LNCaP clone FGC (cell line): ENCODE data around the gene SPINT1.

ENCODE experiments used
- DNase-seq: peaks from one replicate; pipeline ENCODE4 v3.0.0-alpha.2; 2011; ENCODE audit warnings: low read depth
- H3K4me3 ChIP-seq: 2 replicates; pipeline ENCODE4 v1.5.1; 2011; ENCODE audit warnings: mild to moderate bottlenecking, low read depth, low read length, control low read depth
- TF ChIP-seq, protein P1 (sequence below): IDR thresholded peaks from 2 replicates; pipeline ENCODE4 v1.5.1; 2012; ENCODE audit warnings: mild to moderate bottlenecking; ENCODE audit not compliant: control insufficient read depth, insufficient read depth; ENCODE audit errors: extremely low read depth

The SPINT1 gene

DNA sequence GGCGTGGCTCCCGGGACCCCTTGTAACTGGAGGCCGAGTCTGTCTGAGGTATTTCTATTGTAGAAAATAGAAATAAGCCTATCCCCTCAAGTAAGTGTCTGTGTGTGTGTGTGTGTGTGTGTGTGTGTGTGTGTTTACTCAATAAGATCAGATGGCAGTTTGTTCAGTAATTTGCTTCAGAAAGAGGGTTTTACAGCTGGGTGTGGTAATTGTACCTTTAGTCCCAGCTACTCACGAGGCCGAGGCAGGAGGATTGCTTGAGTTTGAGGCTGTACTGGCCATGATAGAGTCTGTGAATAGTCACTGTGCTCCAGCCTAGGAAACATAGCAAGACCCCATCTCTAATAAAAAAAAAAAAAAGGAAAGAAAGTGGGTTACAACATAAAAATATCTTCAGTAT lies 8.7 kb downstream of the SPINT1 start:
- TF ChIP-seq, protein P1, sequence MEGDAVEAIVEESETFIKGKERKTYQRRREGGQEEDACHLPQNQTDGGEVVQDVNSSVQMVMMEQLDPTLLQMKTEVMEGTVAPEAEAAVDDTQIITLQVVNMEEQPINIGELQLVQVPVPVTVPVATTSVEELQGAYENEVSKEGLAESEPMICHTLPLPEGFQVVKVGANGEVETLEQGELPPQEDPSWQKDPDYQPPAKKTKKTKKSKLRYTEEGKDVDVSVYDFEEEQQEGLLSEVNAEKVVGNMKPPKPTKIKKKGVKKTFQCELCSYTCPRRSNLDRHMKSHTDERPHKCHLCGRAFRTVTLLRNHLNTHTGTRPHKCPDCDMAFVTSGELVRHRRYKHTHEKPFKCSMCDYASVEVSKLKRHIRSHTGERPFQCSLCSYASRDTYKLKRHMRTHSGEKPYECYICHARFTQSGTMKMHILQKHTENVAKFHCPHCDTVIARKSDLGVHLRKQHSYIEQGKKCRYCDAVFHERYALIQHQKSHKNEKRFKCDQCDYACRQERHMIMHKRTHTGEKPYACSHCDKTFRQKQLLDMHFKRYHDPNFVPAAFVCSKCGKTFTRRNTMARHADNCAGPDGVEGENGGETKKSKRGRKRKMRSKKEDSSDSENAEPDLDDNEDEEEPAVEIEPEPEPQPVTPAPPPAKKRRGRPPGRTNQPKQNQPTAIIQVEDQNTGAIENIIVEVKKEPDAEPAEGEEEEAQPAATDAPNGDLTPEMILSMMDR: no peak
- DNase-seq: no peak
- no peak overlapping the region for H3K4me3 ChIP-seq

DNA sequence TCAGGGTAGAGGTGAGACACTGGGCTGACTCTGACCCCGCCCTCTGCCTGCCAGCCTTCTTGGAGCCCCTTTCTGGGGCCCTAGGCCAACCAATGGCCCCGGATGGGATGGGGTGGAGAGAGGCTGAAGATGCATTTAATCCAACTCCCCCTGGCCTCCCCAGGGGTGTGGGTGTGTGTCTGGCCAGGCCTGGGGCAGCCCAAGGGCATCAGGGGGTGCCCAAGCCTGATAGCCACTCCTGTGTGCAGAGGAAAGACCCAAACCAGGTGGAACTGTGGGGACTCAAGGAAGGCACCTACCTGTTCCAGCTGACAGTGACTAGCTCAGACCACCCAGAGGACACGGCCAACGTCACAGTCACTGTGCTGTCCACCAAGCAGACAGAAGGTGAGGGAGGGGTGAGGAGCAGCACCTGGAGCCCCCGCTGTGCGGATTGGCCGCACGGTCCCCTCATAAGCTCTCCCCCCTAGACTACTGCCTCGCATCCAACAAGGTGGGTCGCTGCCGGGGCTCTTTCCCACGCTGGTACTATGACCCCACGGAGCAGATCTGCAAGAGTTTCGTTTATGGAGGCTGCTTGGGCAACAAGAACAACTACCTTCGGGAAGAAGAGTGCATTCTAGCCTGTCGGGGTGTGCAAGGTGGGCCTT lies 9.5 kb downstream of the SPINT1 start:
- TF ChIP-seq, protein P1: no peak
- H3K4me3 ChIP-seq: no peak overlapping the region
- no peak for DNase-seq

DNA sequence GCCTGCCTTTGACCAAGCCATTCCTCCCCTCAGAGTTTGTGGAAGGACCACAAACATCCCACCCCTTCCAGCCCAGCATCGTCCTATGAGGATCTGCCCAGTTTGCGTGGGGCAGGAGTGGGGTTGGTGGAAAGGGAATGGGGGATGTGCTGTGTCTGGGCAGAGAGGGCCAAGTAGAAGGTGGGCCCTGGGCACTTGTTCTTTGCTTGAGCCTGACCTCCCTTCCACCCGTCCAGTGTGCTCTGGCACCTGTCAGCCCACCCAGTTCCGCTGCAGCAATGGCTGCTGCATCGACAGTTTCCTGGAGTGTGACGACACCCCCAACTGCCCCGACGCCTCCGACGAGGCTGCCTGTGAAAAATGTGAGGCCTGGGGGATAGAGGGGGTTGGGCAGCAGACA lies 10.3 kb downstream of the SPINT1 start:
- TF ChIP-seq, protein P1: no peak
- no peak for DNase-seq

DNA sequence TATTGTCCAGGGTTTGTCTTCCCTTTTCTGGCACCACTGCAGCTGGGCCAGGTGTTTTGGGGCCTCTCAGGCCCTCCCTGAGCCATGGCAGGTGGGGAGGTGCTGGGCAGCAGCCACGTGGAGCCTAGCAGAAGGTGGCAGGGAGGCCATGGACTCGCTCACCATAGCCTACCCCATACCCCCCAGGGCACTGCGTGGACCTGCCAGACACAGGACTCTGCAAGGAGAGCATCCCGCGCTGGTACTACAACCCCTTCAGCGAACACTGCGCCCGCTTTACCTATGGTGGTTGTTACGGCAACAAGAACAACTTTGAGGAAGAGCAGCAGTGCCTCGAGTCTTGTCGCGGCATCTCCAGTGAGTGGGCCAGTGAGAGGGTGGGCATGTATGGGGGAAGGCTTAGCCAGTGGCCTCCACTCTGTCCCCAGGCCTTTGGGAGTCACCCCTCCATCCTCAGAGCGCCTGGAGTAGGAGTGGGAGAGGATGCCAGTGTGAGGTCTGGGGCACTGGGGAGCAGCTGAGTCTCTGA lies 11.9 kb downstream of the SPINT1 start:
- no peak for DNase-seq
- no peak overlapping the region for H3K4me3 ChIP-seq
- TF ChIP-seq, protein P1: no peak

More for the DNA sequence above, 10.3 kb downstream of the SPINT1 start:
- H3K4me3 ChIP-seq: no peak overlapping the region

DNA sequence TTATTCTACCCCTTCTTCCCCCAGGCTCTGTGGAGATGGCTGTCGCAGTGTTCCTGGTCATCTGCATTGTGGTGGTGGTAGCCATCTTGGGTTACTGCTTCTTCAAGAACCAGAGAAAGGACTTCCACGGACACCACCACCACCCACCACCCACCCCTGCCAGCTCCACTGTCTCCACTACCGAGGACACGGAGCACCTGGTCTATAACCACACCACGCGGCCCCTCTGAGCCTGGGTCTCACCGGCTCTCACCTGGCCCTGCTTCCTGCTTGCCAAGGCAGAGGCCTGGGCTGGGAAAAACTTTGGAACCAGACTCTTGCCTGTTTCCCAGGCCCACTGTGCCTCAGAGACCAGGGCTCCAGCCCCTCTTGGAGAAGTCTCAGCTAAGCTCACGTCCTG lies 12.9 kb downstream of the SPINT1 start:
- TF ChIP-seq, protein P1: no peak
- no peak overlapping the region for H3K4me3 ChIP-seq
- no peak for DNase-seq

DNA sequence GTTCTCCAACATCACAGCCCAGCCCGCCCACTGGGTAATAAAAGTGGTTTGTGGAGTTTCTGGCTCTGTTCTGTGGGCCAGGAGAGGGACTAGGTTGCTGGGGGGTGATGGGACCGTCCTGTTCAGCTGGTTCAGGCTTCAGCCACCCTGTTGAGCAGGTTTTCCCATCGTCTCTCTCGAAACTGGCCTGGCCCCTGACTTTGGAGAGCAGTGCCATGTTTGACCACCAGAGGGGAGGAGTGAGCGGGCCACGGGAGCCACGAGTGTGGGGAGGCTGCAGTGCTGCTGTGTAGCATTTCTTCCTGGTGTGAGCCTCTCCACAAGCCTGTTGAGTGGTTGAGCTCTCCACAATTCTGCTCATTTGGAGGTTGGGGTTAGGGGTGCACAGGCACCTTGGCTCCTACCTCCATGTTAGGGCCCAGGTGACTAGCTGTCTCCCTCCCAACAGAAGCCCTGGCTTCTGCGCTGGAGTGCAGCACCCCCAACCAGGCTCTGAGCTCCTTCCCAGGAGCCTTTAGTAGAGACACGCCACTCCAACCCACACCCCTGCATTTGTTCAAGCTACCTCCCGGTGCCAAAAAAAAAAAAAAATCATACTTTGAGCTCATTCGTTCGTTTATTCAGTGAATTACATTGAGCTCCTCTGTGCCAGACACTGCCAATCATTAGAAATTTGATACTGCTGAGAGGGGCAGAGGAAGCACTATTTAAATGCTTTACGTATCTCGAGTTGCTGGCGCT lies 13.9 kb downstream of the SPINT1 start:
- peak; percentile 87 for DNase-seq
- 0 out of 2 replicates have a peak overlapping the region, but pooled peaks have one; percentile 8 for H3K4me3 ChIP-seq
- TF ChIP-seq, protein P1: peak; percentile 96
